ENCODE measurements around the gene MT1B. TPM values are rescaled to one million over a fixed set of nuclear protein-coding genes. Genes with fewer than 3 reads are reported as not detected.
"Not testable (repeated sequence)": the region's sequence is repeated elsewhere in the genome, so short reads cannot be mapped to it uniquely, and the experiment has no call there.

Gene MT1B
- total RNA-seq, 2 donors from 2014 or later = not detected

DNA sequence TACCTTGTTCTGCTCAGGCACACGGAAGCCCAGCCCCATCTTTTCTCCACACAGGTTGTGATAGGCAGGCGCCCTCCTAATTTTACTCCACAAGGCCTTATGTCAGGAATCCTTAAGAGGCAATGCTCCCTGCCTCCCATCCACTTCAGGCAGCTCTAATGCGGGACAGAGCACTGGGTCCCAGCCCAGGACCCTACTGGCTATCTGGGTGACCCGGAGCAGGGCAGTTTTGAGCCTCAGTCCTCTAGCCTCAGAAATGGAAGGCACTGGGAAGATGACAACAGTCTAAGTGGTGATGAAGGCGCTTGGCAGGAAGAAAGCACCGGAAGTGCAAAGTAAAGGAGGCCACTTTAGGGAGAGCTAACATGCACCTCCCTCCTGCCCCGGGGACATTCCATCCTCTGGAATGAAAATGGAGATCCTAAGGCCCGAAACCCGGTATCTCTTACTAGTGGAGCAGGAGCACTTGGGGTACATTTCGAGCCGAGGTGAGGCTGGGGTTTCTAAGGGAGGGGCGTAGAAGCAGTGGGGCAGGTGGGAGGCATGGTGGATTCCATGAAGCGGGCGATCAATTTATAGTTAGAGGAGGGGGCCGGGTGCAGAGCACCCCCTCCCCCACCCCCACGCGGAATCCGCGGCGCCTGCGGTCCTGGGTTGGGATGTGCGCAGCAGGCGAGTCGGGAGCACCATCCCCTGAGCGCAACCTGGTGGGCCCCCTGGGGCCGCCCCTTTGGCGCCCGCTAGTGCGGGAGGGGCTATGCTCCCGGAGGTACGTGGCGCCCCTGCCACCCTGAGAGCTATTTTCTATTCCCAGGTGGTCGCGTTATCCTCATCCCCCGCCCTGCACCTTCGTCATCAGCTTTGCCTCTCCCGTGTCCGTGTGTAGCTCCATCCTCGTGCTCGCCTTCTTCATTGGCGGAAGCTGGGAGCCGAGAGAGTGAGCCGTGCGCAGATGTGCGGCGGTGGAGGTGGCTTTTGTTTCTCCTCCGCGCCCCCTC lies 11.0 kb downstream of the MT1B start:
- Mint-ChIP-seq H3K4me1 (peaks cover 15% of the 10 kb centered on the region), H3K27me3 (peaks cover 11% of the 10 kb centered on the region), H3K9me3 (no peaks in the 10 kb centered on the region), H3K36me3 (ENCODE audit: low read depth) (peaks cover 21% of the 10 kb centered on the region), H3K4me3 (peak overlapping the region; percentile 80), H3K27ac (peak overlapping the region; percentile 88)
- peak; percentile 70 for ATAC-seq (replicated peaks)

DNA sequence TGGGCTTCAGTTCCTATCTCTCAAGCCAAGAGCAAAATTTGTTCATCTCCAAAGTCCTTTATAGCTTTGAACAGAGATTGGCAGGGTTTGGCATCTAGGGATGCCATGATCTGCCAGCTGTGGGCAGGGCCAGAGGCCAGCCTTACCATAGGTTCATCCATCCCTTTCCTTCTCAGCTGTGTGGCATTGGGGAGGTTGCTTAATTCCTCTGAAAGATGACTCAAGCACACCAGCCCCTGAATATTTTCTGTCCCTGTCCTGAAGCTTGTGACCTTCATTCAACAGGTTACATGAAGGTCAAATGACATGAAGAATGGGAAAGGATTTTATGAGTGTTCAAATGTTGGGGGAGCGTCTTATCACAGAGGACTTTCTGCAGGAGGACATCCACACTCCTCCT lies 12.8 kb downstream of the MT1B start:
- no peaks in the 10 kb centered on the region for H3K9me3 Mint-ChIP-seq
- no peak for ATAC-seq (replicated peaks)
- H3K27ac Mint-ChIP-seq = no peak overlapping the region
- no peak overlapping the region for H3K4me3 Mint-ChIP-seq
- H3K27me3 Mint-ChIP-seq = peaks cover 27% of the 10 kb centered on the region
- peaks cover 18% of the 10 kb centered on the region for H3K4me1 Mint-ChIP-seq
- H3K36me3 Mint-ChIP-seq (ENCODE audit: low read depth) = peaks cover 28% of the 10 kb centered on the region

DNA sequence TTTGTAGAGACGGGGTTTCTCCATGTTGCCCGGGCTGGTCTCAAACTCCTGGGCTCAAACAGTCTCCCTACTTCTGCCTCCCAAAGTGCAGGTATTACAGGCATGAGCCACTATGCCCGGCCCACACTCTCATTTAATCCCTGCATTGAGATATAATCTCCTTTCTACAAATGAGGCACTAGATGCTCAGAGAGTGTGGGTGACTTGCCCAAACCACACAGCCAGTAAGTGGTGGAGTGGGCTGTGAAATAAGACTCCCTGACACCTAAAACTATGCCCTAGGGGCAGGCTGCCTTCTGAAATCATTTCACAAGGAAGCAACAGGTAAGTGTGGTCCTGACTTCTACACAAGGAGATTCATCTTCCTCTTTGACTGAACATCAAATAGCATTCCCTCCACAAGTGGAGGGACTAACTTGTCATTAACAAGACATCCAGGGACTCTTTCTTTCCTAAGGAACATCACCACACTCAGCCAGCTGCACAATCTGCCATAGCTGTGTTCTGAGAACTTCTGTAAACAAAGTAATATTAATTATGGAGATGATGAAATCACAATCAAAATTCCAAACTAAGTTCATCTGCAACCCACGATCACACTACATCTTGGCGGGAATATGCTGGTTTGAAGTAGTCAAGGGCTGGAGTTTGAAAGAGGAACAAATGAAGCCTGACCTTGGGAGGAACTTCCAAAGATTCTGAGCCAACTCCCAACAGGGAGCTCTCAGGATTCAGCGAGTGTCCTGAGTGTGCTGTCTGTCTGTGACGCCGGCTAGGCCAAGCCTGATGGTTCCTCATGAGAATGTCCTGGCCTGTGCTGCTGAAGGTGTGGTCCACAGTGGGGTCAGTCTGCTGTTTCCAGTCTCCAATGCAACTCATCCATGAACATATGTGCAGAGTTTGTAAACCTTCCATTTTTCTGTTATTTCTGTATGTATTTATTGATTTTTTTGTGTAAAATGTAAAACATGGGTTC lies 13.9 kb downstream of the MT1B start:
- Mint-ChIP-seq H3K27me3 (peaks cover 33% of the 10 kb centered on the region), H3K36me3 (ENCODE audit: low read depth) (peaks cover 28% of the 10 kb centered on the region), H3K4me1 (peaks cover 18% of the 10 kb centered on the region)
- not testable (repeated sequence) for ATAC-seq (replicated peaks); H3K4me3 Mint-ChIP-seq; H3K9me3 Mint-ChIP-seq; H3K27ac Mint-ChIP-seq

GRCh38 chr16:56667581-56668571 lies 16.2 kb downstream of the MT1B start, which contains the start of gene MT1G:
Gene MT1G (minus strand): TSS chr16:56668065. CDS start chr16:56667993, 72 bp downstream.
- H3K36me3 Mint-ChIP-seq (ENCODE audit: low read depth) = peaks cover 28% of the 10 kb centered on the region
- no peaks in the 10 kb centered on the region for H3K9me3 Mint-ChIP-seq
- peaks cover 14% of the 10 kb centered on the region for H3K4me1 Mint-ChIP-seq
- ATAC-seq (replicated peaks) = no peak
- peaks cover 40% of the 10 kb centered on the region for H3K27me3 Mint-ChIP-seq
- peak within 1 kb of the TSS; percentile 20 for H3K4me3 Mint-ChIP-seq
- no peak within 1 kb of the TSS for H3K27ac Mint-ChIP-seq

DNA sequence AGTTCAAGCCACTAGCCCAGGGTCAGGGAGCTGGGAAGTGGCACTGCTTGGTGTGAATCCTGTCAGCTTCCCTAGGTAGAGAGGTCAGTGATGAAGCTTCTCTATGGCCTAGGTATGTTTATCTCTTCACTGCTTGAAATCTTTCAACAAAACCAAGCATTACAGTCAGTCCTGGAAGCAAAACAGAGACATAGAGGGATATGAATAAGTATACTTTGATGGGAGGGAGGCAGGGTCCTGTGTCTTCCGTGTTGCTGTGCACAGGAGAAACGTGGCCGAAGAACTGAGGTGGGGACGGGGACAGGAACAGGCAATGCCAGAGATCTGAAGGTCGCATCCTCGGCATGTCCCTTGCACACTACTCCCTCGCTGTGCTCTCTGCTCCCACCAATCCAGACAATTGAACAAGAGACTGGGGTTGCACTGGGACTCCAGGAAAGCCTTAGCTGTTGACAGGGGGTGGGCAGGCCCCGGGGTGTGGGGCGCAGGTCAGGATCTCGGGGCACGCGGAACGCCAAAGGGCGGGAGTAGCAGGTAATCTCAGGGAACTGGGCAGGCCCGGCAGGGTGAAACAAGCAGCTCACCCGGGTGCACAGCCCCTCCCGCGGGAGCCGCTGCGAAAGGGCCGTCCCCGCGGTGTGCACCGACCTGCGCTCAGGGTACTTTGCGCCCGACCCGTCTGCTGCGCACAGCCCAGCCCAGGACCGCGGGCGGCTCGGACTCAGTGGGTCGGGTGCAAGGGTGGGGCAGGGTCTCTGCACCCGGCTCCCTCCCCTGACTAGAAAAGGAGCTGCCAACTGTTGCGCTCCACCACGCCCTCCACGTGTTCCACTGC lies 17.5 kb downstream of the MT1B start, which contains the start of gene MT1H:
Gene MT1H, plus strand, starts transcription at position 810 of the 835 bp plus-strand sequence. CDS start 71 bp downstream, outside the sequence.
- ATAC-seq (replicated peaks) = no peak
- Mint-ChIP-seq H3K27me3 (peaks cover 37% of the 10 kb centered on the region), H3K27ac (no peak within 1 kb of the TSS), H3K36me3 (ENCODE audit: low read depth) (peaks cover 28% of the 10 kb centered on the region), H3K4me3 (peak within 1 kb of the TSS; percentile 20), H3K9me3 (no peaks in the 10 kb centered on the region), H3K4me1 (peaks cover 8% of the 10 kb centered on the region)

GRCh38 chr16:56669840-56670619 lies 18.3 kb downstream of the MT1B start:
- H3K27ac Mint-ChIP-seq = no peak overlapping the region
- ATAC-seq (replicated peaks) = no peak
- H3K4me1 Mint-ChIP-seq = peaks cover 10% of the 10 kb centered on the region
- H3K9me3 Mint-ChIP-seq = no peaks in the 10 kb centered on the region
- peaks cover 37% of the 10 kb centered on the region for H3K27me3 Mint-ChIP-seq
- H3K36me3 Mint-ChIP-seq (ENCODE audit: low read depth) = peaks cover 21% of the 10 kb centered on the region
- H3K4me3 Mint-ChIP-seq = no peak overlapping the region

DNA sequence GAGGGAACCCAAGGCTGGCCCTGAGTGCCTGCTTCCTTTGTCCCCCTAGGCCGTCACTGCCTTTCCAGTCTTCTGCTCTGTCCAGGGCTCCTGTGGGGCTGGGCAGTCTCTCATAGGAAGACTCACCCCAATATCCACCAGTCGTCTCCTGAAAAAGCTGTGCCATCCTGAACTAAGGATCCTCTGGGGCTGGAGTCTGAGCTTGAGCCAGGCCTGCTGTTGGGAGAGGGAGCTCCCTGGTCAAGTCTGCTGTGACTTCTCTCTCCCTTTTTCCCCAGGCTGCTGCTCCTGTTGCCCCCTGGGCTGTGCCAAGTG lies 18.9 kb downstream of the MT1B start:
- H3K4me1 Mint-ChIP-seq = peaks cover 15% of the 10 kb centered on the region
- H3K36me3 Mint-ChIP-seq (ENCODE audit: low read depth) = peaks cover 17% of the 10 kb centered on the region
- H3K27ac Mint-ChIP-seq = no peak overlapping the region
- peaks cover 42% of the 10 kb centered on the region for H3K27me3 Mint-ChIP-seq
- no peak for ATAC-seq (replicated peaks)
- H3K4me3 Mint-ChIP-seq = no peak overlapping the region
- no peaks in the 10 kb centered on the region for H3K9me3 Mint-ChIP-seq

- H3K27me3 Mint-ChIP-seq = peaks cover 39% of the 10 kb centered on the region
- not testable (repeated sequence) for H3K36me3 Mint-ChIP-seq (ENCODE audit: low read depth); H3K9me3 Mint-ChIP-seq; ATAC-seq (replicated peaks); H3K27ac Mint-ChIP-seq; H3K4me3 Mint-ChIP-seq
- peaks cover 15% of the 10 kb centered on the region for H3K4me1 Mint-ChIP-seq
These were observed 20.0 kb downstream of the MT1B start for GRCh38 chr16:56671691-56672090.

GRCh38 chr16:56672171-56672570 lies 20.5 kb downstream of the MT1B start:
- Mint-ChIP-seq H3K27me3 (peaks cover 39% of the 10 kb centered on the region), H3K4me1 (peaks cover 15% of the 10 kb centered on the region)
- not testable (repeated sequence) for H3K27ac Mint-ChIP-seq; H3K36me3 Mint-ChIP-seq (ENCODE audit: low read depth); H3K9me3 Mint-ChIP-seq; H3K4me3 Mint-ChIP-seq
- ATAC-seq (replicated peaks) = peak; percentile 38

DNA sequence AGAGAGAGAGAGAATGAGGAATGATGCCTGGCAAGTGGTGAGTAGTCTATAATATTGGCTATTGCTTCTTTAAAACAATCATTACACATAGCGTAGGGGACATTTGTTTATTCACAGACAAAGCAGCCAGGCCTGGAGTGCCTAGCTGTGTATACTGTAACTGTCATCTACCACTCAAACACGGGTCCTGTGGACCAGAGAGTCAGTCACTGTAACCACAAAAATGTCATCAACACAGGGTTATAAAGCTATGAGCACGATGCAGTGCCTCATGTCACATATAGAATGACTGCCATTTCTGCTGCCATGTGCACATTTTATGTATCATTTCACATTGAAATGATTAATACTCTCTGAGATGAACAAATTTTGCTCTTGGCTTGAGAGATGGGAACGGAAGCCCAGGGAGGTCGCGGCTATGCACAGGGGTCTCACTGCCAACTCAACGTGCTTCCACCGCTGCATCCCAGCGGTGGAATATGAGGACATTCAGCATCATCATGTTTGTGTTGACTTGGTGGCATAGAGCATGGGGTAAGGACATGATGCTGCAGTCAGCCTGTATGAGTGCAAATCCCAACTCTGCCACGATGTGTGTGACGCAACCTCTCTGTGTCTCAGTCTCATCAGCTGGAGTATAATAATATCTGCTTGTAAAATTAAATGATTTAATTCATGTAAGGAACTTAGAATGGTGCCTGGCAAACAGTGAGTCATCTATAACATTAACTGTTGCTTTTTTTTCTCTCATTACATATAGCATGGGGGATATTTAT lies 21.3 kb downstream of the MT1B start:
- Mint-ChIP-seq H3K36me3 (ENCODE audit: low read depth) (peaks cover 7% of the 10 kb centered on the region), H3K4me1 (peaks cover 15% of the 10 kb centered on the region), H3K4me3 (no peak overlapping the region), H3K9me3 (no peaks in the 10 kb centered on the region), H3K27me3 (peaks cover 32% of the 10 kb centered on the region), H3K27ac (no peak overlapping the region)
- peak; percentile 61 for ATAC-seq (replicated peaks)

- peaks cover 24% of the 10 kb centered on the region for H3K27me3 Mint-ChIP-seq
- H3K4me1 Mint-ChIP-seq = peaks cover 8% of the 10 kb centered on the region
- H3K4me3 Mint-ChIP-seq = no peak overlapping the region
- peaks cover 1% of the 10 kb centered on the region for H3K36me3 Mint-ChIP-seq (ENCODE audit: low read depth)
- ATAC-seq (replicated peaks) = no peak
- H3K27ac Mint-ChIP-seq = no peak overlapping the region
- no peaks in the 10 kb centered on the region for H3K9me3 Mint-ChIP-seq
These were observed 22.2 kb downstream of the MT1B start for GRCh38 chr16:56673921-56674320.

DNA sequence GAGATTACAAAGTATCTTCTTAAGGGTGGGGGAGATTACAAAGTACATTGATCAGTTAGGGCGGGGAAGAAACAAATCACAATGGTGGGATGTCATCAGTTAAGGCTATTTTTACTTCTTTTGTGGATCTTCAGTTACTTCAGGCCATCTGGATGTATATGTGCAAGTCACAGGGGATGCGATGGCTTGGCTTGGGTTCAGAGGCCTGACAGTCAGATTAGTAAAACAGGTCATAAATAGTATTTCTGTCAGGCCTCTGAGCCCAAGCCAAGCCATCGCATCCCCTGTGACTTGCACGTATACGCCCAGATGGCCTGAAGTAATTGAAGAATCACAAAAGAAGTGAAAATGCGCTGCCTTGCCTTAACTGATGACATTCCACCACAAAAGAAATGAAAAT lies 22.9 kb downstream of the MT1B start:
- H3K4me3 Mint-ChIP-seq; H3K27ac Mint-ChIP-seq; ATAC-seq (replicated peaks); H3K36me3 Mint-ChIP-seq (ENCODE audit: low read depth); H3K4me1 Mint-ChIP-seq; H3K9me3 Mint-ChIP-seq: not testable (repeated sequence)
- H3K27me3 Mint-ChIP-seq = peaks cover 19% of the 10 kb centered on the region

All from activated T-helper 17 cell treated with anti-CD3 and anti-CD28 coated beads, Interleukin-2, amount 50 U/mL, for 72 hours (primary cell).